Islet of Langerhans (tissue), 1 donor: Measurements from ENCODE around the gene APBB2.
"Not testable (repeated sequence)": the region's sequence is repeated elsewhere in the genome, so short reads cannot be mapped to it uniquely, and the experiment has no call there.

Experiments
- FAIRE-seq: peaks from one replicate; lab custom pipeline; 2011; peaks lifted over from hg19 to GRCh38; lab: Jason Lieb, UNC

Gene APBB2

GRCh38 chr4:40820101-40820500, 394.2 kb downstream of the APBB2 start:
- FAIRE-seq: no peak

GRCh38 chr4:40817157-40817556, 397.2 kb downstream of the APBB2 start:
- not testable (repeated sequence) for FAIRE-seq

- no peak for FAIRE-seq
Measured at GRCh38 chr4:40812856-40813255, 401.5 kb downstream of the APBB2 start.

GRCh38 chr4:40812386-40812785, 402.0 kb downstream of the APBB2 start:
- no peak for FAIRE-seq

- FAIRE-seq: no peak
Measured at GRCh38 chr4:40811956-40812355, 402.4 kb downstream of the APBB2 start.

- FAIRE-seq: no peak
Measured at GRCh38 chr4:40808926-40809457, 405.4 kb downstream of the APBB2 start.

GRCh38 chr4:40804598-40804997, 409.7 kb downstream of the APBB2 start:
- FAIRE-seq: no peak

GRCh38 chr4:40800064-40800463, 414.3 kb downstream of the APBB2 start:
- FAIRE-seq: no peak

- no peak for FAIRE-seq
Measured at GRCh38 chr4:40789771-40790170, 424.6 kb downstream of the APBB2 start.

GRCh38 chr4:40789031-40789430, 425.3 kb downstream of the APBB2 start:
- FAIRE-seq: no peak

GRCh38 chr4:40788331-40788730, 426.0 kb downstream of the APBB2 start:
- FAIRE-seq: no peak

- FAIRE-seq: no peak
Measured at GRCh38 chr4:40785727-40786126, 428.6 kb downstream of the APBB2 start.

GRCh38 chr4:40782876-40783275, 431.5 kb downstream of the APBB2 start:
- FAIRE-seq: no peak

GRCh38 chr4:40778090-40778489, 436.3 kb downstream of the APBB2 start:
- FAIRE-seq: no peak

- no peak for FAIRE-seq
Measured at GRCh38 chr4:40769266-40769665, 445.1 kb downstream of the APBB2 start.

GRCh38 chr4:40763228-40763716, 451.1 kb downstream of the APBB2 start:
- FAIRE-seq: no peak
